ENCODE data around the gene PCDH9.
"Not testable (repeated sequence)": the region's sequence is repeated elsewhere in the genome, so short reads cannot be mapped to it uniquely, and the experiment has no call there.

The PCDH9 gene

DNA sequence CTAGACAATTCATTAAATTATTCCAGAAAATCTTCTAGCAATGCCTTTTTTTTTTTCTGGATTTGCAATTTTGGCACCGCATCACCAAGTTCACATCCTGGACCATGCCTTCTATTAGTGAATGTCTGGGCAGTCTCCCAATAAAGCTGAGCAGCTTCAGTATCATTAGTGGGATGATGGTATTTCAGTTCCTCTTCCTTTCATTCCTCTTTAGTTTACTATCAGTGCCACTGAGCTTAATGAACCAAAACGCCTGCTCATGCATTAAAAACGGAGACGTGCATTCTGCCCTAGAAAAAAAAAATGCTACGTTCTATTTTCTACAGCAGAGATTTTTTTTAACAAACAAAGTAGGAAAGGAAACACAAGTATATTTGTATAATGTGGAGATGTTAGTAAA lies 343.0 kb downstream of the PCDH9 start:
- peak; percentile 6 for DNase-seq

DNA sequence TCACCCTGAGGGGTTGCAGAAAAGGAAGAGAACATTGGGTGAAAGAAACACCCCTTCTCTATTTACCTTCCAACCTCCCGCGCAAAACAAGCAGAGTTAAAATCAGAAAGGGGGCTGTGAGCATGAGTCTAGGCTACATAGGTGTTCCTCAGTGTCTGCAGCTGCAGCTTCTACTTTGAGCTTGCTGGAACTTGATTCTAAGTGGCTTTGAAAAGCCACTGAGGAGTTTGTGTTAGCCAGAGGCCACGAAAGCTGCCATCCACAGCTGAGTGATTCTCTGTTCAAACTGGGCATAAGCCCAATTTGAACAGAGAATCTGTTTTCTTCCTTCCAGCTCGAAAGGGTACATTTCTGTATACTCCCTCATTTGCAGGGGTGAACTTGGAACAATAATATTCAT lies 343.9 kb downstream of the PCDH9 start:
- peak; percentile 71 for DNase-seq

- DNase-seq: not testable (repeated sequence)
Observed at GRCh38 chr13:66881170-66881569, 349.0 kb downstream of the PCDH9 start.

DNA sequence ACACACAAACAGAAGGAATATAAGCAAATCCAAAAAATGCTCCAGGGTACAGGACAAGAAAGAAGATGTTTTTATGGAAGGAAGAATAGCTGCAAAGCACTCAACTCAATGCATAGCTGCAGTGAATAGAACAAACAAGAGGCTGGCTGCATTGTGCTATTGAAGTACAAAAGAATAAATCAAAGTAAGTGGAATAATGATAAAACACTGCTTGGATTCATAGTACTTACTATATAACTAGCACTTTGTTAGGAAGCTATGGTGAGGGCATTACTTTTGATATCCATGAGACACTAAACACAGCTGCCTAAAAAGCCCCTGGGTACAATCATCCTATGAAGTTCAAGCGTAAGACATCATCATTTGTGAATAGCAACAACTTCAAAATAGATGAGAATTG lies 350.1 kb downstream of the PCDH9 start:
- DNase-seq: peak; percentile 66

GRCh38 chr13:66875264-66875663 lies 354.9 kb downstream of the PCDH9 start:
- DNase-seq: peak; percentile 69

- no peak for DNase-seq
Observed at GRCh38 chr13:66864627-66865026, 365.5 kb downstream of the PCDH9 start.

GRCh38 chr13:66860878-66861417 lies 369.2 kb downstream of the PCDH9 start:
- no peak for DNase-seq

GRCh38 chr13:66859934-66860877 lies 369.9 kb downstream of the PCDH9 start:
- peak; percentile 13 for DNase-seq

- DNase-seq: no peak
Observed at GRCh38 chr13:66859078-66859477, 371.1 kb downstream of the PCDH9 start.

GRCh38 chr13:66858163-66858562 lies 372.0 kb downstream of the PCDH9 start:
- DNase-seq: no peak

- DNase-seq: no peak
Observed at GRCh38 chr13:66855131-66855530, 375.0 kb downstream of the PCDH9 start.

- no peak for DNase-seq
Observed at GRCh38 chr13:66853564-66853963, 376.6 kb downstream of the PCDH9 start.

DNA sequence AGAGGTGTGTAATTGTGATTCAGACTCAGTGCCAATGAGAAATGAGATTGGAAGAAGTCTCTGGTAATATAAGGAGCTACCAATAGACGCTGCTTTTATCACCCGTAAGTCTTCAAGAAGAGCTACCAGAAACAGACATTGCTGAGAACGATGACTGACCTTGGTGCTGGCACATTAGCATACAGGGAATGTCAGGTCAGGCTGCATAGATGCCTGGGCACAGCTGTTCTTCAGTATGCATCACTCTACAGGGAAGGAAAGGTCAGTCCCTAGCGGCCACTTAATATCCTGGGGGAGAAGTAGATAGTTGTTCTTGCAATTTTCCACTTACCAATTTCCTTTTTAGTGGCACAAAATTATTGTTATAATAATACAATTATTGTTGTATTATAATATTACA lies 380.4 kb downstream of the PCDH9 start:
- no peak for DNase-seq

- no peak for DNase-seq
Observed at GRCh38 chr13:66847541-66847940, 382.6 kb downstream of the PCDH9 start.

DNA sequence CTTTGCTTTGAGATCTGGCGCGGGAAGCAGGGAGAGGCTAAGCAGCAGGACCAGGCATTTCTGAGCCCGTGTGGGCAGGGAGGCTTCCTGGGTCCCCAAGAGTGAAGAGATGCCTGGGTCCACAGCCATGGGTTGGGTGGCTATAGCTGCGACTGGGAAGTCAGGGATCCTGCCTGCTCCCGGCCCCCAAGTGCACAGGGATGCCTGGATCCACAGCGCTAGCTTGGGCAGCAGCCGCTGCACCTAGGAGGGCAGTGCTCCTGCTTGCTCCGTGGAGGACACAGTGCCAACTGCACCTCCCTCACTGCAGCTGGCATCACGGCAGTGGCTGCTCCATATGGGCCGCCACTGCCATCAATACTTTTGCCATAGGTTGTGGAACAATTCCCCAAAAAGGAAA lies 384.7 kb downstream of the PCDH9 start:
- no peak for DNase-seq

DNA sequence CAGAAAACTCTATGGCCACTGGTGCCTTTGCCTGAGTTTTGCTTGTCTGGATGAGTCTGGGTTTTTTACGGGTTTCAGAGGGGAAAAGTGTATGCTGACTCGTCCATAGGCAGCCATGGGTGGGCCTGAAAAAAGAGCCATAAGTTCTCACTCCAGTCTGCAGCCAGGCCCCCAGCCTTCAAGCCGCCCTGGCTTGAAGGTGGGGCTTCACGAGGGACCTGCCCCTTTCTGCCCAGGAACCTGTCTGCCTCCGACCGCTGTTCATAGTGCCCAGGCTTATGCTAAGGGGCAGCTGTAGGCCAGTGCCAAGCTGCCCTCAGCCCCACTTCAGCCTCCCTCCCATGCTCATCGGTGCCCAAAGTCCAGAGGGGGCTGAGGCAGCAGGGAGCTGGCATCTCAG lies 385.2 kb downstream of the PCDH9 start:
- no peak for DNase-seq

DNA sequence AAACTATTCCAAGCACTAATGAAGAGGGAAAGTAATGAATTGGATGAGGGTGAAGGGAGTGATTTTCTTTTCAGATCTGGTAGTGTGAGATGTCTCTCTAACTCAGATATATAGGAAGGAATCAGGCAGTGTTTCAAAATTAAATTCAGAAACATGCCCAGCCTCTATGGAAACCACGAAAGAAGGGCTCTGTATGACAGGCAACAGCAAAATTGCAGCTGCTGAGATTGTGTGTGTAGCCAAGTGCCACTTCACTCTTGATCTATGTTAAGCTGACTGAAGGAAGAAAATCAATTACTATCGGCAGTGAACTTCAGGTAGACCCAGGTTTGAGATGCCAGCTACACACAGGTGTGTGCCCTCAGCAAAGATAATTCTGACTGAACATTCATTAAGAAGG lies 387.4 kb downstream of the PCDH9 start:
- DNase-seq: peak; percentile 56

DNA sequence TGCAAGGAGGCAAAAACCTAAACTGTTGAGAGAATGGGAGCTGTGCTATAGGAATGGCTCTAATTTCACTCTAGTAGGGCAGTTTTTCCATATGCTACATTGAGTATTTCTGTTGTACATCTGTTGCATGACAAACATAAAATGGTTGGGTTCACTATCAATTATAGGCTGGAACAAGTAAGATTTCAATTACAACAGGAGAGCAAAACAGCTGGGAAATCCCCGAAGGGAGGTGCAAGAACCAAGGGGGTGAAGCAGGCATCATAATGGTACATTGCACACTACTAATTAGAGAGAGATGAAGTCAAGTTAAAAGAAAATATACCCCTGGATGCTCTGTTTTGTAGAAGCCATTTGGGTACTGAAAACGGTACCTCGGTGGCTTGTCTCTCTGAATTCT lies 389.5 kb downstream of the PCDH9 start:
- DNase-seq: no peak

DNA sequence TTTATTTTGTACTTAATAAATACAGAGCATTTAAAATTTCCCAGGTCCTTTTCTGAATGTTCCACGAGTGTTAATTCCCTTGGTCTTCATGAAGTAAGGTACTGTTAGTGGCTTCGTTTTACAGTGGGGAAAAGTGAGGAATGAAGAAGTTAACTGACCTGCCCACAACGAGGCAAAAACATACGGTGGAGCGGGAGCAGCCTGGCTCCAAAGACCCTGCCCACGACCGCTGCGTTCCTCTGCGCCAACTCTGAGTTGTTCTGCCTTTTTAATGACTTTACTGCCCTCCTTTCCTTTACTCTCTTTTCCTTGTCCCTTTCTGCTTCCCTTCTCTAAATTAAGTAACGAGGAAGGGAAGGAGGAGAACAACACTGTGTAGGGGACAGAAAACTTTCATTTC lies 392.9 kb downstream of the PCDH9 start:
- no peak for DNase-seq

- peak; percentile 95 for DNase-seq
Observed at GRCh38 chr13:66835040-66835628, 395.0 kb downstream of the PCDH9 start.

DNA sequence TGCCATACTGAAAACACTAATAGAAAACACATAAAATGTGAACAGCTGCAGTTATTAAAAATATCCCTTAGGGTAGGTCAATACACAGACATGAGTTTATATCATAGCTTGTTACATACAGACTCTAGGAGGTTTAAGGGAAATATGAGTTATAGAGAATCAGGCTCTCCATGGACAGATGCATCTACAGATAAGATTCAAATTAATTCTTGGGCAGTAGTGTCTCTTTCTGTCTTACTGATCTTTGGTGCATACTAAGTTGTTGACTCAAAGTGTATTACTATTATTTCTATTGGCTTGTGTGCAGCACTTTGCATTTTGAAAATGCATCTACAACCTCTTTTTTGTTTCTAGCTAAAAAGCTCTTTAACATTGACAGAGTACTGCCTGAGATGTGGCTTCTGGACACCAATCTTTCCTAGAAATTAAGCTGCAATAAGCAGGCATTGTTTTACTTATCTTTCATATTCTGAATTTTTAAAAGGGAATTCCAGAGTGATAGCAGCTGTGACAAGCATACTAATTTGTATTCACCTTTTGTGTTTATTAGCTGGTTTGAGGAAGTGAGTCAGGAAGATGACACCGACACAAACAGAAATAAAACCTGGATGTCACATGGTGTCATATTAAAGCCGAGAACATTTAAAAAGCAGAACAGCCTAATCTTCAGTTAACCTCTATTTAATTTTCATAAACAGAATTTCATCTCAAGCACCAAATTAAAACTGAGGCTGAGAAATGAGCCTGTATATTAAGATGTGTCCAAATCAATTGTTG lies 399.0 kb downstream of the PCDH9 start:
- no peak for DNase-seq

- DNase-seq: no peak
Observed at GRCh38 chr13:66829803-66830202, 400.3 kb downstream of the PCDH9 start.

DNA sequence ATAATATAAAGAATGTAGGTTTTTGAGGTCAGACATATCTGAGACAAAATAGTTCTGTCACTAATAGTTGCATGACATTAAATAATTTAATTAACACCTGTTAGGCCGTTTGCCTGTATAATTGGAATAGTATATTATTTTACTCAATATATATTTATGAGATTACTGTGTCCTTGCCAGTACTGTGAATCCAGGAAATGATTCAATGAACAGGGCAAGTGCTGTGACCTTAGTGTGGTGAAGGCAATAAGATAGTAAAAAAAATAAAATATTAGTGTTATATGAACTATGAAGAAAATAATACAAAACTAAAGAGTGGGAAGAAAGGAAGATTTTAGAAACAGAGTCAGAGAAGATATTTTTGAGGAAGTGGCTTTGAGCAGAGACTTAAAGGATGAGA lies 403.7 kb downstream of the PCDH9 start:
- no peak for DNase-seq
